ENCODE results near the gene TMEM132D. TPM values are rescaled to one million over a fixed set of nuclear protein-coding genes. Genes with fewer than 3 reads are reported as not detected.

Gene TMEM132D
- total and polyA plus RNA-seq, 2 donors (not counting 3 experiments of a cell fraction or from before 2014, with no cell fraction given): not detected

GRCh38 chr12:129687731-129688130, 216.1 kb downstream of the TMEM132D start:
- no peaks in the 10 kb centered on the region for H3K4me1 ChIP-seq (ENCODE audit: control insufficient read depth, extremely low read depth, insufficient read depth, low read length)
- intact Hi-C loops (cut with micrococcal nuclease): no loop called here
- DNase-seq (ENCODE audit: low read depth, low spot score) (no peak), FAIRE-seq (no peak)
- no peak overlapping the region for H3K9ac ChIP-seq (replicated peaks; ENCODE audit: extremely low read depth, insufficient read depth, low read length)
- no peak overlapping the region for H2AFZ ChIP-seq (ENCODE audit: low read depth, low read length)
- H3K9me1 ChIP-seq (replicated peaks; ENCODE audit: control insufficient read depth, extremely low read depth, insufficient read depth, low read length): no peaks in the 10 kb centered on the region
- no peaks in the 10 kb centered on the region for H3K9me3 ChIP-seq (replicated peaks; ENCODE audit: control insufficient read depth, insufficient read depth, low read length)
- H3K4me3 ChIP-seq (replicated peaks in 1 of 3; ENCODE audit: insufficient read depth in 1 of 3, low read depth in 1 of 3, low read length in 3 of 3): no peak overlapping the region
- H3K36me3 ChIP-seq (ENCODE audit: control insufficient read depth in 2 of 2, extremely low read depth in 1 of 2, insufficient read depth in 2 of 2, low read length in 2 of 2): no peaks in the 10 kb centered on the region
- no peaks in the 10 kb centered on the region for H3K27me3 ChIP-seq (ENCODE audit: control insufficient read depth in 2 of 2, insufficient read depth in 2 of 2, low read length in 2 of 2)
- no peaks in the 10 kb centered on the region for H3K79me2 ChIP-seq (ENCODE audit: control insufficient read depth, insufficient read depth, low read length)
- no peak overlapping the region for H3K27ac ChIP-seq (ENCODE audit: insufficient read depth, low read depth, low read length)
- no peak for TF ChIP-seq JUN (IDR thresholded peaks at IDR 0.05; ENCODE audit: borderline replicate concordance, insufficient read depth, insufficient read length, low read depth)
- no peak for TF ChIP-seq MAX (IDR thresholded peaks at IDR 0.05; ENCODE audit: insufficient read depth, insufficient read length)
- TF ChIP-seq GATA2 (IDR thresholded peaks at IDR 0.05; ENCODE audit: insufficient read depth, insufficient read length, low read depth, low read length): no peak
- TF ChIP-seq FOS (IDR thresholded peaks at IDR 0.05; ENCODE audit: borderline replicate concordance, insufficient read depth, low read length): no peak
- no peak for TF ChIP-seq CTCF (IDR thresholded peaks at IDR 0.05; ENCODE audit: extremely low read depth in 1 of 2, insufficient read depth in 1 of 2, low read depth in 1 of 2, low read length in 2 of 2)
- TF ChIP-seq POLR2A (IDR thresholded peaks at IDR 0.05; ENCODE audit: low read depth, low read length): no peak
- TF ChIP-seq EZH2 (IDR thresholded peaks at IDR 0.05; ENCODE audit: borderline replicate concordance, low read depth, low read length, severe bottlenecking): no peak
- no peak for TF ChIP-seq POLR2AphosphoS5 (IDR thresholded peaks at IDR 0.05; ENCODE audit: insufficient read depth, low read depth, low read length)
- no peak for TF ChIP-seq MYC (IDR thresholded peaks at IDR 0.05; ENCODE audit: low read depth, low read length)
- BruUV-seq (replicated peaks): no TSS peak
- POLR2A ChIA-PET: no interaction called here
- no peaks in the 10 kb centered on the region for H4K20me1 ChIP-seq (replicated peaks; ENCODE audit: control insufficient read depth, extremely low read depth, insufficient read depth, low read length)
- no peak overlapping the region for H3K4me2 ChIP-seq (ENCODE audit: insufficient read depth, low read length)
- CTCF ChIA-PET: no interaction called here
- dilution Hi-C loops (cut with MboI; ENCODE audit: extremely low pct_ligation_motif_present, low sequenced_read_pairs): no loop called here
